Spinal cord (tissue), 10 donors: ENCODE measurements around the gene AXDND1. TPM values are rescaled to one million over a fixed set of nuclear protein-coding genes. Genes with fewer than 3 reads are reported as not detected.
A peak's percentile ranks its signal among the peaks of the same experiment; 100 is the strongest.
"Not testable (repeated sequence)": the region's sequence is repeated elsewhere in the genome, so short reads cannot be mapped to it uniquely, and the experiment has no call there.

ENCODE experiments used
- DNase-seq, 6 donors: peaks; one replicate each; pipeline versions ENCODE4 v3.0.0 to v3.0.0-alpha.2; 2013 to 2015; ENCODE audit warnings: low spot score in 6 of 6, low read depth in 4 of 6
- H3K27ac ChIP-seq: one replicate; pipeline ENCODE4 v1.5.1; 2013; ENCODE audit warnings: low read depth, low read length, control low read depth
- H3K27me3 ChIP-seq: one replicate; pipeline ENCODE4 v1.6.1; 2013; ENCODE audit warnings: low read length; ENCODE audit not compliant: control insufficient read depth, insufficient read depth
- H3K36me3 ChIP-seq: one replicate; pipeline ENCODE4 v1.6.1; 2013; ENCODE audit warnings: low read length; ENCODE audit not compliant: control insufficient read depth, insufficient read depth
- H3K4me1 ChIP-seq: one replicate; pipeline ENCODE4 v1.6.1; 2013; ENCODE audit warnings: low read length; ENCODE audit not compliant: control insufficient read depth, insufficient read depth
- H3K4me3 ChIP-seq: one replicate; pipeline ENCODE4 v1.5.1; 2013; ENCODE audit warnings: low read depth, low read length, control low read depth
- H3K9me3 ChIP-seq: one replicate; pipeline ENCODE4 v1.6.1; 2013; ENCODE audit warnings: low read length; ENCODE audit not compliant: control insufficient read depth, insufficient read depth
- WGBS: methylation state at CpG from one replicate; pipeline ENCODE4 v1.1.5; 2013; ENCODE audit warnings: missing lambda C conversion rate; ENCODE audit not compliant: insufficient coverage; 5-methylcytosine and 5-hydroxymethylcytosine counted together
- polyA plus RNA-seq, 2 donors: library from polyadenylated mRNA; unstranded; fragments of 120-200 nt; gene quantifications; one replicate each; pipeline ENCODE4 v1.2.1, GENCODE V29; 2013; ENCODE audit not compliant: insufficient read length in 2 of 2
- total RNA-seq, 2 donors: library from RNA; depleted of rRNA in 1 of 2; stranded (reverse); fragments of 120-200 nt in 1 of 2; fragments of >200 nt in 1 of 2; gene quantifications; one replicate each; pipeline versions ENCODE4 v1.2.3 to v1.2.4, GENCODE V29; 2013 to 2014
- donor health status: healthy.

AXDND1 gene
- total and polyA plus RNA-seq, 4 donors: 0.59 to 2.4 (median 0.88) TPM

DNA sequence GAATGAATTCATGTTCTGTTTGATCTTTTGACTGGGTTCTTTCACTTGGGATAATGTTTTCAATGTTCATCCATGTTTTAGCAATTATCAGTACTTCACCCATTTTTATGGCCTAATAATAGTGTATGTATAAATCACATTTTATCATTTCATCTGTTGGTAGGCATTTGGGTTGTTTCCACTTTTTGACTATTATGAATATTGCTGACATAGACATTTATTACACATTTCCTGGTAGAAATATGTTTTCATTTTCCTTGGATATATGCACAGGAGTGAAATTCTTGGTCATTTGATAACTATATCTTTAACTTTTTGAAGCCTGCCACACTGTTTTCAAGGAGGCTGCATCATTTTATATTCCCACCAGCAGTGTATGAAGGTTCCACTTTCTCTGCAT is 79.8 kb downstream of the AXDND1 start:
- no peaks in the 10 kb centered on the region for H3K27me3 ChIP-seq
- no peaks in the 10 kb centered on the region for H3K9me3 ChIP-seq
- H3K4me1 ChIP-seq: no peaks in the 10 kb centered on the region
- no peak for DNase-seq
- no peak overlapping the region for H3K4me3 ChIP-seq
- no peak overlapping the region for H3K27ac ChIP-seq
- H3K36me3 ChIP-seq: no peaks in the 10 kb centered on the region

DNA sequence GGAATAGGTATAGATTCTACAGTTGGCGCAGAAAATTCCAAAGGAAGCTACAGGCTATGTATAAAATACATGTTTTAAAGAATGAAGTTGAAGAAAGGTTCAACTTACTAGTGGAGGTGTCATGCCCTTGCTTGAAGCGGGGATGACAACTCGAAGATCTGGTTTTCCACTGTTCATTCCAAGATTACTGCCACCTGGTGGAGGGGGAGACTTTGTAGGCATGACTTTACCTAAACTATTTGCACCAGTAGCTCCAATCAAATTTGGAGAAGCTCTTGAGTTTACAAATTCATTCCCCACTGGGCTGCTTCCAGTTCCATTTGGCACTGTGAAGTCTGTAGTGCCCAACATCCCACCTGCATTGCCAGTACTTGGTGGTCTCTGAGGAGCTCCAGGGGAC is 81.7 kb downstream of the AXDND1 start:
- H3K9me3 ChIP-seq: no peaks in the 10 kb centered on the region
- no peak overlapping the region for H3K4me3 ChIP-seq
- no peaks in the 10 kb centered on the region for H3K4me1 ChIP-seq
- H3K36me3 ChIP-seq: no peaks in the 10 kb centered on the region
- no peak overlapping the region for H3K27ac ChIP-seq
- 100% methylated on average over 2 of the region's 3 CpGs for WGBS
- no peak for DNase-seq
- no peaks in the 10 kb centered on the region for H3K27me3 ChIP-seq

DNA sequence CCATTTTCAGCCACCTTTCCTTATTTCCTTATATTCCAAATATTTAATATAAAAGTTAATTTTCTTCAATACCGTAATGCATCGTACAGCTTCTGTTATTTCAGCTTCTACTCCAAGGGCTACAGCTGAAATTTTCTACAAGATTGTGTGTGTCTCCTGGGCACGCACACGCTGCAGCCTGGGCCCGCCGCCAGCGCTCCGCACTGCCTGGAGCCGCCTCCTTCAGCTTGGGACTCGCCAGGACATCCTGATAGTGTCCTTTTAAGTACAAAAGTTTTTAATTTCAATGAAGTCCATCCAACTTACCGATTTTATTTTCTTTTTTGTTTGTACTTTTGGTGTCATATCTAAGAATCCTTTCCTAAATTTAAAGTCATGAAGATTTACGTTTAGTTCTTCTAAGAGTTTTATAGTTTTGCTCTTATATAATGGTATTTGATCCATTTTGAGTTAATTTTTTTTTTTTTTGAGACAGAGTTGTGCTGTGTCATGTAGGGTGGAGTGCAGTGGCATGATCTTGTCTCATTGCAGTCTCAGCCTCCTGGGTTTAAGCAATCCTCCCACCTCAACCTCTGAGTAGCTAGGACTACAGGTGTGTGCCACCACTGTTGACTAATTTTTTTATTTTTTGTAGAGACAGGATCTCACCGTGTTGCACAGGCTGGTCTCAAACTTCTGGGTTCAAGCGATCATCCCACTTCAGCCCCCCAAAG is 82.8 kb downstream of the AXDND1 start:
- H3K4me3 ChIP-seq: no peak overlapping the region
- DNase-seq: peak in 1 of 6 donors; percentile 2
- no peaks in the 10 kb centered on the region for H3K4me1 ChIP-seq
- H3K27me3 ChIP-seq: no peaks in the 10 kb centered on the region
- 90% methylated on average over 7 of the region's 14 CpGs for WGBS
- H3K36me3 ChIP-seq: no peaks in the 10 kb centered on the region
- H3K9me3 ChIP-seq: no peaks in the 10 kb centered on the region
- H3K27ac ChIP-seq: no peak overlapping the region

DNA sequence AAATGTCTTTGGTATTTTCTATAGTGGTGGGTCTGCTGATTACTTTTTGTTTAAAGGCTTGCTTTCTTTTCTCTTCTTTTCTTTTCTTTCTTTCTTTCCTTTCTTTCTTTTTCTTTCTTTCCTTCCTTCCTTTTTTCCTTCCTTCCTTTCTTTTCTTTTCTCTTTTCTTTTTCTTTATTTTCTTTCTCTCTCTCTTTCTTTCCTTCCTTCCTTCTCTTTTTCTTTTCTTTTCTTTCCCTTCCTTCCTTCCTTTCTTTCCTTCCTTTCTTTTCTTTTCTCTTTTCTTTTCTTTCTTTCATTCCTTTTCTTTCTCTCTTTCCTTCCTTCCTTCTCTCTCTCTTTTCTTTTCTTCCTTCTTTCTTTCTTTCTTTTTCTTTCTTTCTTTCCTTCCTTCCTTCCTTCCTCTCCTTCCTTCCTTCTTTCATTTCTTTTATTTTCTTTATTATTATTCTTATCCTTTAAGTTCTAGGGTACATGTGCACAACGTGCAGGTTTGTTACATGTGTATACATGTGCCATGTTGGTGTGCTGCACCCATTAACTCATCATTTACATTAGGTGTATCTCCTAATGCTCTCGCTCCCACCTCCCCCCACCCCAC is 93.9 kb downstream of the AXDND1 start:
- DNase-seq, H3K9me3 ChIP-seq: not testable (repeated sequence)
- WGBS: no CpG with 5 or more reads among the region's 2 CpGs

DNA sequence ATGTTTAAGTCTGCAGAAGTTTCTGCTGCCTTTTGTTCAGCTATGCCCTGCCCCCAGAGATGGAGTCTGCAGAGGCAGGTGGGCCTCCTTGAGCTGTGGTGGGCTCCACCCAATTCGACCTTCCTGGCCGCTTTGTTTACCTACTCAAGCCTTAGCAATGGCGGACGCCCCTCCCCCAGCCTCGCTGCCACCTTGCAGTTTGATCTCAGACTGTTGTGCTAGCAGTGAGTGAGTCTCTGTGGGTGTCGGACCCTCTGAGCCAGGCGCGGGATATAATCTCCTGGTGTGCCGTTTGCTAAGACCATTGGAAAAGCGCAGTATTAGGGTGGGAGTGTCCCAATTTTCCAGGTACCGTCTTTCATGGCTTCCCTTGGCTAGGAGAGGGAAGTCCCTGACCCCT is 99.9 kb downstream of the AXDND1 start:
- not testable (repeated sequence) for H3K9me3 ChIP-seq, H3K36me3 ChIP-seq, H3K4me3 ChIP-seq, H3K27me3 ChIP-seq, H3K4me1 ChIP-seq, H3K27ac ChIP-seq, DNase-seq
- WGBS: 86% methylated on average over 9 of the region's 11 CpGs

More for the DNA sequence above, 93.9 kb downstream of the AXDND1 start:
- H3K4me3 ChIP-seq, H3K27me3 ChIP-seq, H3K36me3 ChIP-seq, H3K27ac ChIP-seq, H3K4me1 ChIP-seq: not testable (repeated sequence)

DNA sequence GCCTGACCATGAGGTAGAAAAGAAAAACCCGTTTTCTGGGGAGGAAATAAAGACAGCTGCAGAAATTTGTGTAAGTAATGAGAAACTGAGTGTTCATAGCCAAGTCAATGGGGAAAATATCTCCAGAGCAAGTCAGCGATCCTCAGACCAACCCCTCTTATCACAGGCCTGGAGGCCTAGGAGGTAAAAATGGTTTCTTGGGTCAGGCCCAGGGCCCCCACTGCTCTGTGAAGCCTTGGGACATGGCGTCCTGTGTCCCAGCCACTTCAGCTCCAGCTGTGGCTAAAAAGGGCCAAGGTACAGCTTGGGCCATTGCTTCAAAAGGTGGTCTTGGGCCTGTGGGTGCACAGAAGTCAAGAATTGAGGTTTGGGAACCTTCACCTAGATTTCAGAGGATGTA is 108.9 kb downstream of the AXDND1 start:
- 83% methylated on average over 2 of the region's 3 CpGs for WGBS
- DNase-seq: no peak
- peaks cover 3% of the 10 kb centered on the region for H3K9me3 ChIP-seq
- H3K36me3 ChIP-seq: no peaks in the 10 kb centered on the region
- H3K4me3 ChIP-seq: no peak overlapping the region
- no peaks in the 10 kb centered on the region for H3K27me3 ChIP-seq
- no peaks in the 10 kb centered on the region for H3K4me1 ChIP-seq
- H3K27ac ChIP-seq: no peak overlapping the region

DNA sequence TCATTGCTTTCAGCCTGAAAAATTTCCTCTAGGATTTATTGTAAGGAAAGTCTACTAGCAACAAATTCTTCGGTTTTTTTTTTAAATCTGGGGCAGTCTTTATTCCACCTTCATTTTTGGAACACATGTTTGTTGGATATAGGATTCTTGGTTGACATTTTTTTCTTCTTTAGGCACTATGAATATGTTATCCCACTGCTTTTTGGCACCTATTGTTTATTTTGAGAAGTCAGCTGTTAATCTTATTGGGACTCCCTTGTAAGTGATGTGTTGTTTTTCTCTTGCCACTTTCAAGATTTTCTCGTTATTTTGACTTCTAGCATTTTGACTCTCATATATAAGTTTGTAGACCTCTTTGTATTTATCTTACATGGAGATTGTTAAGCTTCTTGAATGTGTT is 110.7 kb downstream of the AXDND1 start:
- H3K4me3 ChIP-seq: no peak overlapping the region
- H3K27ac ChIP-seq: no peak overlapping the region
- no peak for DNase-seq
- no peaks in the 10 kb centered on the region for H3K4me1 ChIP-seq
- H3K27me3 ChIP-seq: no peaks in the 10 kb centered on the region
- H3K36me3 ChIP-seq: no peaks in the 10 kb centered on the region
- no CpG with 5 or more reads among the region's 2 CpGs for WGBS
- H3K9me3 ChIP-seq: peaks cover 3% of the 10 kb centered on the region

DNA sequence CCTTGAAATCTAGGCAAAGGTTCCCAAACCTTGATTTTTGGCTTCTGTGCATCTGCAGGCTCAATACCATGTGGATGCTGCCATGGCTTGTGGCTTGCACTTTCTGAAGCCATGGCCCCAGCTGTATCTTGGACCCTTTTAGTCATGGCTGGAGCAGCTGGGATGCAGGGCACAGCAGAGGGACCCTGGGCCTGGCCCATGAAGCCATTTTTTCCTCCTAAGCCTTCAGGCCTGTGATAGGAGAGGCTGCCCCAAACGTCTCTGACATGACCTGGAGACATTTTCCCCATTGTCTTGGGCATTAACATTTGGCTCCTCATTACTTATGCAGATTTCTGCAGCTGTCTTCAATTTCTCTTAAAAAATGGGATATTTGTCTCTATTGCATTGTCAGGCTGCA is 112.6 kb downstream of the AXDND1 start:
- DNase-seq: no peak
- peaks cover 3% of the 10 kb centered on the region for H3K9me3 ChIP-seq
- H3K27ac ChIP-seq: no peak overlapping the region
- 33% methylated on average over 1 of the region's 1 CpG for WGBS
- no peaks in the 10 kb centered on the region for H3K27me3 ChIP-seq
- no peaks in the 10 kb centered on the region for H3K4me1 ChIP-seq
- H3K36me3 ChIP-seq: no peaks in the 10 kb centered on the region
- no peak overlapping the region for H3K4me3 ChIP-seq

DNA sequence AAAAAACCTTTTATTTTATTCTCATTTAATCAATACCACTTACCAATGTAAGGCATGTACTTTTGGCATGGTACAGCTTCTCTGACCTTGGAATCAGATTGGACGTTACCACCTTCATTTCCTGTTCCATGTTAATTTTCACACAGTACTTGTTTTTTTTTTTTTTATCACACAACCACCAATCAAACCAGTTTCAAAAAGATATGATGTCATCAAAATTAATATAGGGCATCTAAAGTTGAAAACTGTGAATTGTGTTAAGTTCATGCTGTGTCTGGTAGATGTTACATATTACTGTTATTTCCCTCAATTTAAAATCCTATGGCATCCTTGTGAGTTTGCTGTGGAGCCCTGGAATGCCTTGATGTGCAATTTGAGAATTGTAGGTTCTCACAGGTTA is 124.8 kb downstream of the AXDND1 start:
- no peaks in the 10 kb centered on the region for H3K36me3 ChIP-seq
- WGBS: no CpG with 5 or more reads among the region's 1 CpG
- peaks cover 2% of the 10 kb centered on the region for H3K9me3 ChIP-seq
- no peak overlapping the region for H3K4me3 ChIP-seq
- no peak for DNase-seq
- no peaks in the 10 kb centered on the region for H3K27me3 ChIP-seq
- no peaks in the 10 kb centered on the region for H3K4me1 ChIP-seq
- H3K27ac ChIP-seq: no peak overlapping the region

DNA sequence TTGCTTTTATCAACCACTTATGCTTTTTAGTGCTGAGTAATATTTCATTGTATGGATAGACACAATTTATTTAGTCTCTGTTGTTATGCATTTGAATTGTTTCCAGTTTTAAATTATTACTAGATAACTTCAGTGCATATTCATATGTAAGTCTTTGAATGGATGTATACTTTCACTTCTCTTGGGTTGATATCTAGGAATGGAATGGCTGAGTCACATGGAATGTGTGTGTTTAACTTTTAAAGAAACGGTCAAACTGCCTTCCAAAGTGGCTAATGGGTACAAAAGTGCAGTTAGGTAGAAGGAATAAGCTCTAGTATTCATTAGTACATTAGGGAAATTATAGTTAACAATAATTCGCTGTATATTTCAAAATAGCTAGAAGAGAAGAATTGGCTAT is 127.6 kb downstream of the AXDND1 start:
- Histone ChIP-seq H3K36me3 (no peaks in the 10 kb centered on the region), H3K27ac (no peak overlapping the region), H3K9me3 (no peaks in the 10 kb centered on the region), H3K4me3 (no peak overlapping the region), H3K4me1 (no peaks in the 10 kb centered on the region), H3K27me3 (no peaks in the 10 kb centered on the region)
- DNase-seq: no peak
- WGBS: no CpG with 5 or more reads among the region's 2 CpGs
